ENCODE data around the gene DCST1. TPM values are rescaled to one million over a fixed set of nuclear protein-coding genes. Genes with fewer than 3 reads are reported as not detected.

Gene DCST1
- total RNA-seq, 1 donor from 2014 or later, result not detected

- Mint-ChIP-seq H3K27ac (no peak overlapping the region), H3K27me3 (no peaks in the 10 kb centered on the region), H3K4me3 (ENCODE audit: low read depth) (no peak overlapping the region), H3K36me3 (ENCODE audit: insufficient read depth) (peaks cover 10% of the 10 kb centered on the region), H3K9me3 (ENCODE audit: low read depth) (no peaks in the 10 kb centered on the region), H3K4me1 (ENCODE audit: low read depth) (no peaks in the 10 kb centered on the region)
- DNase-seq (ENCODE audit: low spot score, unreplicated experiment), result no peak
- TF ChIP-seq CTCF (IDR thresholded peaks at IDR 0.05; ENCODE audit: unreplicated experiment), result no peak
Observed at GRCh38 chr1:154990276-154990675, 43.3 kb upstream of the DCST1 start.

GRCh38 chr1:154992721-154993571 lies 40.7 kb upstream of the DCST1 start:
- peaks cover 8% of the 10 kb centered on the region for H3K36me3 Mint-ChIP-seq (ENCODE audit: insufficient read depth)
- no peak for DNase-seq (ENCODE audit: low spot score, unreplicated experiment)
- no peaks in the 10 kb centered on the region for H3K27me3 Mint-ChIP-seq
- H3K4me3 Mint-ChIP-seq (ENCODE audit: low read depth), result no peak overlapping the region
- no peak overlapping the region for H3K27ac Mint-ChIP-seq
- H3K9me3 Mint-ChIP-seq (ENCODE audit: low read depth), result no peaks in the 10 kb centered on the region
- no peaks in the 10 kb centered on the region for H3K4me1 Mint-ChIP-seq (ENCODE audit: low read depth)
- TF ChIP-seq CTCF (IDR thresholded peaks at IDR 0.05; ENCODE audit: unreplicated experiment), result peak; percentile 18

- DNase-seq (ENCODE audit: low spot score, unreplicated experiment), result no peak
- H3K27ac Mint-ChIP-seq, result peak within 1 kb of the TSS; percentile 29
- H3K9me3 Mint-ChIP-seq (ENCODE audit: low read depth), result no peaks in the 10 kb centered on the region
- H3K36me3 Mint-ChIP-seq (ENCODE audit: insufficient read depth), result peaks cover 6% of the 10 kb centered on the region
- H3K27me3 Mint-ChIP-seq, result no peaks in the 10 kb centered on the region
- H3K4me1 Mint-ChIP-seq (ENCODE audit: low read depth), result no peaks in the 10 kb centered on the region
- TF ChIP-seq CTCF (IDR thresholded peaks at IDR 0.05; ENCODE audit: unreplicated experiment), result no peak
- no peak within 1 kb of the TSS for H3K4me3 Mint-ChIP-seq (ENCODE audit: low read depth)
Observed at GRCh38 chr1:154993572-154994268, 39.9 kb upstream of the DCST1 start, which contains the start of gene LENEP. Gene LENEP, plus strand, starts transcription at chr1:154993586. Its CDS starts 22 bp downstream, at chr1:154993608.

- DNase-seq (ENCODE audit: low spot score, unreplicated experiment), result no peak
- H3K9me3 Mint-ChIP-seq (ENCODE audit: low read depth), result no peaks in the 10 kb centered on the region
- H3K27ac Mint-ChIP-seq, result no peak overlapping the region
- H3K27me3 Mint-ChIP-seq, result no peaks in the 10 kb centered on the region
- peaks cover 2% of the 10 kb centered on the region for H3K36me3 Mint-ChIP-seq (ENCODE audit: insufficient read depth)
- no peak overlapping the region for H3K4me3 Mint-ChIP-seq (ENCODE audit: low read depth)
- H3K4me1 Mint-ChIP-seq (ENCODE audit: low read depth), result peaks cover 1% of the 10 kb centered on the region
- no peak for TF ChIP-seq CTCF (IDR thresholded peaks at IDR 0.05; ENCODE audit: unreplicated experiment)
Observed at GRCh38 chr1:154994269-154994587, 39.4 kb upstream of the DCST1 start.

GRCh38 chr1:154994591-154994990 lies 39.0 kb upstream of the DCST1 start:
- H3K4me1 Mint-ChIP-seq (ENCODE audit: low read depth), result peaks cover 1% of the 10 kb centered on the region
- H3K36me3 Mint-ChIP-seq (ENCODE audit: insufficient read depth), result peaks cover 2% of the 10 kb centered on the region
- no peaks in the 10 kb centered on the region for H3K27me3 Mint-ChIP-seq
- no peak overlapping the region for H3K4me3 Mint-ChIP-seq (ENCODE audit: low read depth)
- H3K9me3 Mint-ChIP-seq (ENCODE audit: low read depth), result no peaks in the 10 kb centered on the region
- H3K27ac Mint-ChIP-seq, result no peak overlapping the region
- DNase-seq (ENCODE audit: low spot score, unreplicated experiment), result no peak
- TF ChIP-seq CTCF (IDR thresholded peaks at IDR 0.05; ENCODE audit: unreplicated experiment), result no peak
